ENCODE data around the gene ZBTB7C. TPM values are rescaled to one million over a fixed set of nuclear protein-coding genes. Genes with fewer than 3 reads are reported as not detected.

ZBTB7C gene
- total and polyA plus RNA-seq, 2 of the 8 experiments (the other 6 are each of a cell fraction or from before 2014, with no cell fraction given), result 0.15 to 0.45 TPM

DNA sequence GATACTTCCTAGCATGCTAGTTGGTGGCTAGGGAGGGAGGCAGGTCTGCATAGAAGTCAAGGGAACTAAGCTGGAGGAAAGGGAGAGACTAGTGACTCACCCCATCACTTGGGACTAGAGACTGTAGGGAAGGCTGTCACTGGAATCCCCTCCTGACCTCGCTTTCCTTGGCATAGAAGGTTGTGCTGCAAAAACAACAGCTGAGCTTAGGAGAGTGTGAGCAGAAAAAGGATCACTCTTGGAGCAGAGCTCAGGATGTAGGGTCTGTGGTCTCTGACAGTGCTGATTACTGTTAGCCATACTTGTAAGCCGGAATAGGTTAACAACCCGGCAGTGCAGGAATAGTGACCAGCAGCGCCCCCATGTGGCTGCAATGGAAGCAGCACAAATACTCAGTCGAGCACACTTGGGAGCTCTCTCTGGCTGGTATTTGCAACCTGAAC, 411.8 kb downstream of the ZBTB7C start (continued):
- TF ChIP-seq YY1 (IDR thresholded peaks at IDR 0.05; ENCODE audit: low read depth, low read length) (peak; percentile 72; the same call in 1 of the 2 replicates), SRF (IDR thresholded peaks at IDR 0.05; ENCODE audit: low read depth, low read length) (no peak), RFX5 (IDR thresholded peaks at IDR 0.05; ENCODE audit: borderline replicate concordance, low read depth, low read length) (no peak), HDAC2 (IDR thresholded peaks at IDR 0.05; ENCODE audit: borderline replicate concordance in 1 of 2, low read depth in 2 of 2, low read length in 2 of 2) (no peak), CBX8 (IDR thresholded peaks at IDR 0.05; ENCODE audit: borderline replicate concordance, low read depth, low read length) (no peak), TEAD4 (IDR thresholded peaks at IDR 0.05; ENCODE audit: low read depth, low read length) (peak; percentile 74), GABPA (IDR thresholded peaks at IDR 0.05; ENCODE audit: borderline replicate concordance, insufficient read depth, low read length) (no peak), FOSL1 (IDR thresholded peaks at IDR 0.05; ENCODE audit: insufficient read depth, low read depth, low read length) (no peak), JUN (IDR thresholded peaks at IDR 0.05; ENCODE audit: low read depth, low read length) (no peak), SP4 (IDR thresholded peaks at IDR 0.05; ENCODE audit: low read length) (no peak), EP300 (IDR thresholded peaks at IDR 0.05; ENCODE audit: borderline replicate concordance in 1 of 2, low read depth in 2 of 2, low read length in 2 of 2) (no peak), CHD2 (IDR thresholded peaks at IDR 0.05; ENCODE audit: low read length) (no peak)
- TF ChIP-seq, protein P1, sequence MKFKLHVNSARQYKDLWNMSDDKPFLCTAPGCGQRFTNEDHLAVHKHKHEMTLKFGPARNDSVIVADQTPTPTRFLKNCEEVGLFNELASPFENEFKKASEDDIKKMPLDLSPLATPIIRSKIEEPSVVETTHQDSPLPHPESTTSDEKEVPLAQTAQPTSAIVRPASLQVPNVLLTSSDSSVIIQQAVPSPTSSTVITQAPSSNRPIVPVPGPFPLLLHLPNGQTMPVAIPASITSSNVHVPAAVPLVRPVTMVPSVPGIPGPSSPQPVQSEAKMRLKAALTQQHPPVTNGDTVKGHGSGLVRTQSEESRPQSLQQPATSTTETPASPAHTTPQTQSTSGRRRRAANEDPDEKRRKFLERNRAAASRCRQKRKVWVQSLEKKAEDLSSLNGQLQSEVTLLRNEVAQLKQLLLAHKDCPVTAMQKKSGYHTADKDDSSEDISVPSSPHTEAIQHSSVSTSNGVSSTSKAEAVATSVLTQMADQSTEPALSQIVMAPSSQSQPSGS (IDR thresholded peaks at IDR 0.05; ENCODE audit: low read length), result 0 out of 2 replicates have a peak, but pooled peaks have one; percentile 44
